Lung (tissue), 12 donors: Measurements from ENCODE around the gene NKAIN4. TPM values are rescaled to one million over a fixed set of nuclear protein-coding genes. Genes with fewer than 3 reads are reported as not detected.

ENCODE experiments used
- ATAC-seq: fragments of 200-7000 bp; cut with Tn5 transposase; one replicate; pipeline ENCODE4 v1.9.1; 2020; ENCODE audit warnings: moderate number of reproducible peaks; ENCODE audit not compliant: insufficient read depth, low FRiP score
- DNase-seq, 3 donors: peaks; one replicate each; pipeline ENCODE4 v3.0.0-alpha.2; 2013 to 2017
- H3K27ac ChIP-seq, 2 donors: one replicate each; pipeline ENCODE4 v1.5.1; 2013; ENCODE audit warnings: mild to moderate bottlenecking in 2 of 2, moderate library complexity in 2 of 2, control low read depth in 1 of 2, inconsistent platforms in 1 of 2, low read depth in 1 of 2, low read length in 1 of 2
- H3K27me3 ChIP-seq, 3 donors: one replicate each; pipeline ENCODE4 v1.5.1; 2013; ENCODE audit warnings: low read length in 2 of 3; ENCODE audit not compliant: control insufficient read depth in 3 of 3, insufficient read depth in 3 of 3
- H3K36me3 ChIP-seq, 4 donors: one replicate each; pipeline ENCODE4 v1.5.1; 2013; ENCODE audit warnings: low read length in 4 of 4, mild to moderate bottlenecking in 1 of 4, moderate library complexity in 1 of 4; ENCODE audit not compliant: control insufficient read depth in 4 of 4, insufficient read depth in 4 of 4
- H3K4me1 ChIP-seq, 5 donors: one replicate each; pipeline ENCODE4 v1.5.1; 2013; ENCODE audit warnings: low read length in 5 of 5, mild to moderate bottlenecking in 2 of 5, moderate library complexity in 1 of 5; ENCODE audit not compliant: control insufficient read depth in 5 of 5, insufficient read depth in 5 of 5
- H3K4me3 ChIP-seq: one replicate; pipeline ENCODE4 v1.5.1; 2013; ENCODE audit warnings: mild to moderate bottlenecking, control low read depth, moderate library complexity
- H3K9ac ChIP-seq, 2 donors: one replicate each; pipeline ENCODE4 v1.5.1; 2013; ENCODE audit warnings: low read length in 2 of 2, control low read depth in 1 of 2; ENCODE audit not compliant: insufficient read depth in 1 of 2
- H3K9me3 ChIP-seq, 4 donors: one replicate each; pipeline ENCODE4 v1.5.1; 2013; ENCODE audit warnings: low read length in 3 of 4, mild to moderate bottlenecking in 1 of 4, moderate library complexity in 1 of 4; ENCODE audit not compliant: control insufficient read depth in 4 of 4, insufficient read depth in 3 of 4
- WGBS, 2 donors: extraction: QIAGEN DNeasy Blood & Tissue Kit; methylation state at CpG; one replicate each; pipeline ENCODE4 v1.1.7; 2013; 5-methylcytosine and 5-hydroxymethylcytosine counted together
- polyA plus RNA-seq, 2 donors: library from polyadenylated mRNA; stranded (reverse); fragments of 200-250 nt; gene quantifications; one replicate each; pipeline ENCODE4 v1.2.1, GENCODE V29; 2013
- total RNA-seq, 2 donors: library from RNA; depleted of rRNA in 1 of 2; stranded (reverse); fragments of >200 nt in 1 of 2; gene quantifications; one replicate each; pipeline ENCODE4 v1.2.1, GENCODE V29; 2014 to 2021
- TF ChIP-seq, protein P1 (sequence below): IDR thresholded peaks from 2 replicates; pipeline ENCODE4 v1.5.1; 2012; ENCODE audit warnings: mild to moderate bottlenecking; ENCODE audit errors: control extremely low read depth, extremely low read depth
- donor health status: control.
- donor health status: control.
- donor health status: Bipolar disorder and iron deficiency.
- donor health status: healthy.
- donor health status: DM: yes; HTN: yes; CAD: no.

NKAIN4 gene
- total and polyA plus RNA-seq, 4 donors: 0.10 to 1.7 TPM; not detected in 2

DNA sequence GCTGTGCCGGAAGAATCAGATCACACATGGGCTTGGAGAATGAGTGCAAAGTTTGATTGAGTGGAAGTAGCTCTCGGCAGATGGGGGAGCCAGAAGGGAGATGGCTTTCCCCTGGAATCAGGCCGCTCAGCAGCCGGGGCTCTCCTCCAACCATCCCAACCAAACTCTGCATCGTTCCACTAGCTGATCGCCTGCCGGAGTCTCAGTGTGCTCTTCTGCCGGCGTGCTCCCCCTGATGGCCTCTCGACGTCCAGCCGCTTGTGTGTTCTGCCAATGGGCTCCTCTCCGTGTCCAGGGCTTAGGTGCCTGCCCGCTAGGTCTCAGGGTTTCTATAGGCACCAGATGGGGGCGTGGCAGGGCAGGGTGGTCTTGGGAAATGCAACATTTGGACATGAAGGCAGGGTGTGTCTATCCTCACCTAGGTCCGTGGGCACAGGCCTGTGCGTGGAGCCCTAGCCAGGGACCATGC lies 23.4 kb downstream of the NKAIN4 start:
- H3K36me3 ChIP-seq: no peaks in the 10 kb centered on the region
- peak; percentile 63 for ATAC-seq
- peaks cover 0 to 4% (median 3%) of the 10 kb centered on the region in 3 donors for H3K27me3 ChIP-seq
- TF ChIP-seq, protein P1, sequence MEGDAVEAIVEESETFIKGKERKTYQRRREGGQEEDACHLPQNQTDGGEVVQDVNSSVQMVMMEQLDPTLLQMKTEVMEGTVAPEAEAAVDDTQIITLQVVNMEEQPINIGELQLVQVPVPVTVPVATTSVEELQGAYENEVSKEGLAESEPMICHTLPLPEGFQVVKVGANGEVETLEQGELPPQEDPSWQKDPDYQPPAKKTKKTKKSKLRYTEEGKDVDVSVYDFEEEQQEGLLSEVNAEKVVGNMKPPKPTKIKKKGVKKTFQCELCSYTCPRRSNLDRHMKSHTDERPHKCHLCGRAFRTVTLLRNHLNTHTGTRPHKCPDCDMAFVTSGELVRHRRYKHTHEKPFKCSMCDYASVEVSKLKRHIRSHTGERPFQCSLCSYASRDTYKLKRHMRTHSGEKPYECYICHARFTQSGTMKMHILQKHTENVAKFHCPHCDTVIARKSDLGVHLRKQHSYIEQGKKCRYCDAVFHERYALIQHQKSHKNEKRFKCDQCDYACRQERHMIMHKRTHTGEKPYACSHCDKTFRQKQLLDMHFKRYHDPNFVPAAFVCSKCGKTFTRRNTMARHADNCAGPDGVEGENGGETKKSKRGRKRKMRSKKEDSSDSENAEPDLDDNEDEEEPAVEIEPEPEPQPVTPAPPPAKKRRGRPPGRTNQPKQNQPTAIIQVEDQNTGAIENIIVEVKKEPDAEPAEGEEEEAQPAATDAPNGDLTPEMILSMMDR: no peak
- no peak overlapping the region for H3K27ac ChIP-seq
- H3K9me3 ChIP-seq: peaks cover 0 to 3% (median 0%) of the 10 kb centered on the region in 4 donors
- 13 to 14% methylated on average over 17 of the region's 17 CpGs for WGBS, 2 donors
- H3K9ac ChIP-seq: no peak overlapping the region
- peaks cover 0 to 29% (median 2%) of the 10 kb centered on the region in 5 donors for H3K4me1 ChIP-seq
- peak; percentile 75 to 81 (median 81) for DNase-seq
- H3K4me3 ChIP-seq: no peak overlapping the region

DNA sequence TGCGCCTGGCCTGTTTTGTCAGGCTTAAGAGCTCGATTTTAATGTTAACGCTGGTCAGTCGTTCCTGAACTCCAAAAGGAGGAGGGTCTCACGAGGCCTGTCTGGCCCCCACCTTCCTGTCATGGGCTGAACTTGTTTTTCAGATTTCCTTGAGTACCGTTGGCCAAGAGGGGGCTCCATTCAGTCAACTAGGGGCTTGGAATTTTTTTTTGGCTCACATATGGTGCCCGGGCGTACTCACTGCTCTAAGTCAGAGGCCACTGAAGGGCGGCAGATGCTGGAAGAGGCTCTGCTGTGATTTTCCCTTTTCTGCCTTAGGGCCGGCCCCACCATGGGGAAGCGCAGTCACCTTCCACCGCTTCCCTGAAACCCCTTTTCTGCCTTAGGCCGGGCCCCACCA lies 25.5 kb downstream of the NKAIN4 start:
- no peak overlapping the region for H3K4me3 ChIP-seq
- peaks cover 0 to 3% (median 0%) of the 10 kb centered on the region in 4 donors for H3K9me3 ChIP-seq
- DNase-seq: peak; percentile 64 to 75 (median 74)
- H3K4me1 ChIP-seq: peaks cover 0 to 34% (median 2%) of the 10 kb centered on the region in 5 donors
- no peaks in the 10 kb centered on the region for H3K36me3 ChIP-seq
- TF ChIP-seq, protein P1: no peak
- ATAC-seq: no peak
- H3K9ac ChIP-seq: no peak overlapping the region
- 50 to 54% methylated on average over 13 of the region's 13 CpGs for WGBS, 2 donors
- H3K27me3 ChIP-seq: peaks cover 0 to 4% (median 3%) of the 10 kb centered on the region in 3 donors
- H3K27ac ChIP-seq: no peak overlapping the region

DNA sequence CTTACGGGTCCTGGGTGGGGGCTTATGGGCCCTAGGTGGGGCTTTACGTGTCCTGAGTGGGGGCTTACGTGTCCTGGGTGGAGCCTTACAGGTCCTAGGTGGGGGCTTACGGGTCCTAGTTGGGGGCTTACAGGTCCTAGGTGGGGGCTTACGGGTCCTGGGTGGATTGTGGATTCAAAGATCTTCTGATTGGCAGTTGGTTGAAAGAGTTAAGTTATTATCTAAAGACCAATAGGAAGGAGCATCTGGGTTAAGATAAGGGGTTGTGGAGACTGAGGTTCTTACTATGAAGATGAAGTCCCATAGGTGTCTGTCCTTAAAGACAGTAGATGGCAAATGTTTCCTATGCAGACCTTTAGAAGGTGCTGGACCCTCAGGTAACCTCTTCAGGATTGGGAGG lies 27.0 kb downstream of the NKAIN4 start:
- Histone ChIP-seq H3K27ac (no peak overlapping the region), H3K4me3 (no peak overlapping the region), H3K27me3 (peaks cover 0 to 4% (median 3%) of the 10 kb centered on the region in 3 donors), H3K9me3 (peaks cover 0 to 3% (median 0%) of the 10 kb centered on the region in 4 donors), H3K9ac (no peak overlapping the region), H3K4me1 (peaks cover 0 to 34% (median 2%) of the 10 kb centered on the region in 5 donors), H3K36me3 (no peaks in the 10 kb centered on the region)
- TF ChIP-seq, protein P1: no peak
- no peak for ATAC-seq
- WGBS, 2 donors: 86 to 89% methylated on average over 5 of the region's 5 CpGs
- no peak for DNase-seq
